K562 treated with DMSO at 1 percent for 4 hours (cell line): Measurements from ENCODE around the gene RAB33B. TPM values are rescaled to one million over a fixed set of nuclear protein-coding genes. Genes with fewer than 3 reads are reported as not detected.

Experiments
- total RNA-seq: library from RNA; unstranded; fragments of 300-600 nt; gene quantifications from 2 replicates; pipeline ENCODE4 v1.2.3, GENCODE V29; 2022; ENCODE audit not compliant: insufficient read depth

The RAB33B gene
- 2.9 and 7.1 TPM in 2 replicates for total RNA-seq

DNA sequence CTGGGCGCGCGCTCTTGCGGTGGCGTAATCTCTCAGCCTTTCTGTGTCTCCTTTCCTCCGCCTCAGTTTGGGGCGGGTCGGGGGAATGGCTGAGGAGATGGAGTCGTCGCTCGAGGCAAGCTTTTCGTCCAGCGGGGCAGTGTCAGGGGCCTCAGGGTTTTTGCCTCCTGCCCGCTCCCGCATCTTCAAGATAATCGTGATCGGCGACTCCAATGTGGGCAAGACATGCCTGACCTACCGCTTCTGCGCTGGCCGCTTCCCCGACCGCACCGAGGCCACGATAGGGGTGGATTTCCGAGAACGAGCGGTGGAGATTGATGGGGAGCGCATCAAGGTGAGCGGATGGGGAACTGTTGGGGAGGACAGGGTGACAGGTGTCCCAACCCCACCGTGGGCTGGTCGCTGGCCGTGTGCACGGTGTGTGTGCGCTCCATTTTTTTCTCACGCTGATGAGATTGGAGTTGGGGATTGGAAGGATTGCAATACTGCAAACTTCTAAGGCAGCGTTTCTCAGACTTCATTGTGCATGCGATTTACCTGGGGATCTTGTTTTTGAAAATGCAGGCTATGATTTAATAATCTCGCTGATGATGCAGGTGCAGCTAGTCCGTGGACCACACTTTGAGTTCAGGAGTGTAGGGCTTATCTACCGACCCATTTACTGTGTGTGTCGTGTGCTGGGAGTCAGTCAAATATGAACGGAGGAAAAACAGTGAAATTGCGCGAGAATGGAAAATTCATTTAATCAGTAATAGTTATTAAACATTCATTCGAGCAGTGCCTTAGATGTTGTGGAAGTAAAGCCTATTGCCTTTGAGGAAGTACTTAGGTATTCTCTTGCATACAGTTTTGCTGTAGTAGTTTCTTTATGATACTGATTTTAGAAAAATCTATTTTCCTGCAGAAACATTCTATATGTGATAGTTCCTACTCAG, at the start of gene RAB33B:
Gene RAB33B, plus strand, starts transcription at position 11 of the 935 bp plus-strand sequence. Its CDS starts 75 bp downstream, at position 86.

Other genes with a start within 250 kb of the RAB33B start
- 0.53 TPM in 1 of 2 replicates, not detected in the other for gene MGARP, start 173.9 kb upstream of the RAB33B start, total RNA-seq
- gene NAA15, start 152.6 kb upstream of the RAB33B start, total RNA-seq: 9.4 and 10.3 TPM in 2 replicates
- gene NDUFC1, start 151.6 kb upstream of the RAB33B start, total RNA-seq: 51.6 and 56.1 TPM in 2 replicates
- gene SETD7, start 102.1 kb downstream of the RAB33B start, total RNA-seq: 0.55 and 0.63 TPM in 2 replicates
- 54.7 and 56.3 TPM in 2 replicates for gene MGST2, start 211.7 kb downstream of the RAB33B start, total RNA-seq